Measurements from ENCODE around the gene PIEZO1. TPM values are rescaled to one million over a fixed set of nuclear protein-coding genes. Genes with fewer than 3 reads are reported as not detected.
"Not testable (repeated sequence)": the region's sequence is repeated elsewhere in the genome, so short reads cannot be mapped to it uniquely, and the experiment has no call there.

The PIEZO1 gene
- total and polyA plus RNA-seq, 4 donors: 27.7 to 54.8 (median 39.9) TPM

GRCh38 chr16:88792668-88793250 is 7.7 kb upstream of the PIEZO1 start:
- H3K4me1 ChIP-seq (ENCODE audit: control insufficient read depth, insufficient read depth, low read length): peaks cover 30% of the 10 kb centered on the region
- WGBS (ENCODE audit: insufficient coverage): 68% methylated on average over 12 of the region's 12 CpGs
- peak overlapping the region; percentile 79 for H3K27ac ChIP-seq (ENCODE audit: low read depth, low read length)
- peaks cover 24% of the 10 kb centered on the region for H3K27me3 ChIP-seq (ENCODE audit: control insufficient read depth, insufficient read depth, low read length)
- H3K4me3 ChIP-seq (ENCODE audit: low read depth, low read length): no peak overlapping the region
- no peaks in the 10 kb centered on the region for H3K36me3 ChIP-seq (ENCODE audit: control insufficient read depth, insufficient read depth, low read length)
- no peaks in the 10 kb centered on the region for H3K9me3 ChIP-seq (ENCODE audit: control insufficient read depth, insufficient read depth, low read length)
- no peak for DNase-seq (ENCODE audit: low read depth in 4 of 6, low spot score in 6 of 6)

- Histone ChIP-seq H3K9me3 (ENCODE audit: control insufficient read depth, insufficient read depth, low read length) (no peaks in the 10 kb centered on the region), H3K27me3 (ENCODE audit: control insufficient read depth, insufficient read depth, low read length) (peaks cover 24% of the 10 kb centered on the region), H3K36me3 (ENCODE audit: control insufficient read depth, insufficient read depth, low read length) (no peaks in the 10 kb centered on the region), H3K4me3 (ENCODE audit: low read depth, low read length) (no peak overlapping the region), H3K4me1 (ENCODE audit: control insufficient read depth, insufficient read depth, low read length) (peaks cover 30% of the 10 kb centered on the region), H3K27ac (ENCODE audit: low read depth, low read length) (peak overlapping the region; percentile 79)
- no peak for DNase-seq (ENCODE audit: low read depth in 4 of 6, low spot score in 6 of 6)
- 64% methylated on average over 12 of the region's 13 CpGs for WGBS (ENCODE audit: insufficient coverage)
These were observed 7.1 kb upstream of the PIEZO1 start for GRCh38 chr16:88792078-88792550.

GRCh38 chr16:88790312-88791211 is 5.5 kb upstream of the PIEZO1 start:
- peak overlapping the region; percentile 57 for H3K27ac ChIP-seq (ENCODE audit: low read depth, low read length)
- no peak for DNase-seq (ENCODE audit: low read depth in 4 of 6, low spot score in 6 of 6)
- no peaks in the 10 kb centered on the region for H3K36me3 ChIP-seq (ENCODE audit: control insufficient read depth, insufficient read depth, low read length)
- H3K4me1 ChIP-seq (ENCODE audit: control insufficient read depth, insufficient read depth, low read length): peaks cover 34% of the 10 kb centered on the region
- peaks cover 24% of the 10 kb centered on the region for H3K27me3 ChIP-seq (ENCODE audit: control insufficient read depth, insufficient read depth, low read length)
- no peaks in the 10 kb centered on the region for H3K9me3 ChIP-seq (ENCODE audit: control insufficient read depth, insufficient read depth, low read length)
- WGBS (ENCODE audit: insufficient coverage): 23% methylated on average over 19 of the region's 24 CpGs
- no peak overlapping the region for H3K4me3 ChIP-seq (ENCODE audit: low read depth, low read length)

- H3K27me3 ChIP-seq (ENCODE audit: control insufficient read depth, insufficient read depth, low read length): peaks cover 24% of the 10 kb centered on the region
- no peaks in the 10 kb centered on the region for H3K9me3 ChIP-seq (ENCODE audit: control insufficient read depth, insufficient read depth, low read length)
- H3K36me3 ChIP-seq (ENCODE audit: control insufficient read depth, insufficient read depth, low read length): no peaks in the 10 kb centered on the region
- H3K27ac ChIP-seq (ENCODE audit: low read depth, low read length): no peak overlapping the region
- no peak for DNase-seq (ENCODE audit: low read depth in 4 of 6, low spot score in 6 of 6)
- 80% methylated on average over 6 of the region's 7 CpGs for WGBS (ENCODE audit: insufficient coverage)
- no peak overlapping the region for H3K4me3 ChIP-seq (ENCODE audit: low read depth, low read length)
- peaks cover 35% of the 10 kb centered on the region for H3K4me1 ChIP-seq (ENCODE audit: control insufficient read depth, insufficient read depth, low read length)
These were observed 4.6 kb upstream of the PIEZO1 start for GRCh38 chr16:88789594-88789993.

GRCh38 chr16:88788749-88789148 is 3.7 kb upstream of the PIEZO1 start:
- H3K4me3 ChIP-seq (ENCODE audit: low read depth, low read length); H3K36me3 ChIP-seq (ENCODE audit: control insufficient read depth, insufficient read depth, low read length); DNase-seq (ENCODE audit: low read depth in 4 of 6, low spot score in 6 of 6); H3K27ac ChIP-seq (ENCODE audit: low read depth, low read length); H3K9me3 ChIP-seq (ENCODE audit: control insufficient read depth, insufficient read depth, low read length): not testable (repeated sequence)
- WGBS (ENCODE audit: insufficient coverage): 94% methylated on average over 6 of the region's 8 CpGs
- Histone ChIP-seq H3K27me3 (ENCODE audit: control insufficient read depth, insufficient read depth, low read length) (peaks cover 30% of the 10 kb centered on the region), H3K4me1 (ENCODE audit: control insufficient read depth, insufficient read depth, low read length) (peaks cover 41% of the 10 kb centered on the region)

- Histone ChIP-seq H3K4me1 (ENCODE audit: control insufficient read depth, insufficient read depth, low read length) (peaks cover 42% of the 10 kb centered on the region), H3K27me3 (ENCODE audit: control insufficient read depth, insufficient read depth, low read length) (peaks cover 23% of the 10 kb centered on the region), H3K4me3 (ENCODE audit: low read depth, low read length) (no peak overlapping the region), H3K27ac (ENCODE audit: low read depth, low read length) (no peak overlapping the region), H3K9me3 (ENCODE audit: control insufficient read depth, insufficient read depth, low read length) (no peaks in the 10 kb centered on the region), H3K36me3 (ENCODE audit: control insufficient read depth, insufficient read depth, low read length) (no peaks in the 10 kb centered on the region)
- DNase-seq (ENCODE audit: low read depth in 4 of 6, low spot score in 6 of 6): no peak
- WGBS (ENCODE audit: insufficient coverage): 87% methylated on average over 9 of the region's 11 CpGs
These were observed 2.7 kb upstream of the PIEZO1 start for GRCh38 chr16:88787579-88788314.

GRCh38 chr16:88784856-88785105 is 239 bp downstream of the PIEZO1 start:
- Histone ChIP-seq H3K4me3 (ENCODE audit: low read depth, low read length) (no peak overlapping the region), H3K9me3 (ENCODE audit: control insufficient read depth, insufficient read depth, low read length) (no peaks in the 10 kb centered on the region), H3K27ac (ENCODE audit: low read depth, low read length) (no peak overlapping the region), H3K27me3 (ENCODE audit: control insufficient read depth, insufficient read depth, low read length) (peaks cover 11% of the 10 kb centered on the region), H3K36me3 (ENCODE audit: control insufficient read depth, insufficient read depth, low read length) (peaks cover 3% of the 10 kb centered on the region), H3K4me1 (ENCODE audit: control insufficient read depth, insufficient read depth, low read length) (peaks cover 49% of the 10 kb centered on the region)
- no peak for DNase-seq (ENCODE audit: low read depth in 4 of 6, low spot score in 6 of 6)
- under 1% methylated on average over 32 of the region's 32 CpGs for WGBS (ENCODE audit: insufficient coverage)

- peaks cover 3% of the 10 kb centered on the region for H3K36me3 ChIP-seq (ENCODE audit: control insufficient read depth, insufficient read depth, low read length)
- peak overlapping the region; percentile 61 for H3K27ac ChIP-seq (ENCODE audit: low read depth, low read length)
- peak overlapping the region; percentile 44 for H3K4me3 ChIP-seq (ENCODE audit: low read depth, low read length)
- H3K4me1 ChIP-seq (ENCODE audit: control insufficient read depth, insufficient read depth, low read length): peaks cover 54% of the 10 kb centered on the region
- DNase-seq (ENCODE audit: low read depth in 4 of 6, low spot score in 6 of 6): peak in 2 of 6 donors; percentile 19 to 64
- H3K27me3 ChIP-seq (ENCODE audit: control insufficient read depth, insufficient read depth, low read length): peaks cover 17% of the 10 kb centered on the region
- 4% methylated on average over 73 of the region's 74 CpGs for WGBS (ENCODE audit: insufficient coverage)
- no peaks in the 10 kb centered on the region for H3K9me3 ChIP-seq (ENCODE audit: control insufficient read depth, insufficient read depth, low read length)
These were observed 755 bp downstream of the PIEZO1 start for GRCh38 chr16:88784074-88784855.

GRCh38 chr16:88783391-88784073 is 1.5 kb downstream of the PIEZO1 start:
- peak in 1 of 6 donors; percentile 49 for DNase-seq (ENCODE audit: low read depth in 4 of 6, low spot score in 6 of 6)

More at GRCh38 chr16:88783391-88784073, 1.5 kb downstream of the PIEZO1 start:
- WGBS (ENCODE audit: insufficient coverage): 56% methylated on average over 21 of the region's 27 CpGs
- Histone ChIP-seq H3K9me3 (ENCODE audit: control insufficient read depth, insufficient read depth, low read length) (no peaks in the 10 kb centered on the region), H3K27me3 (ENCODE audit: control insufficient read depth, insufficient read depth, low read length) (peaks cover 21% of the 10 kb centered on the region), H3K4me3 (ENCODE audit: low read depth, low read length) (peak overlapping the region; percentile 44), H3K27ac (ENCODE audit: low read depth, low read length) (peak overlapping the region; percentile 61), H3K36me3 (ENCODE audit: control insufficient read depth, insufficient read depth, low read length) (peaks cover 6% of the 10 kb centered on the region), H3K4me1 (ENCODE audit: control insufficient read depth, insufficient read depth, low read length) (peaks cover 61% of the 10 kb centered on the region)
